GM19351 (cell line): ENCODE measurements around the gene LONRF2.
"Not testable (repeated sequence)": the region's sequence is repeated elsewhere in the genome, so short reads cannot be mapped to it uniquely, and the experiment has no call there.

Experiments
- ATAC-seq: cut with Tn5 transposase; IDR thresholded peaks from one replicate; pipeline ENCODE4 v1.9.1; 2021; ENCODE audit warnings: mild to moderate bottlenecking, moderate library complexity; ENCODE audit not compliant: unreplicated experiment

LONRF2 gene

DNA sequence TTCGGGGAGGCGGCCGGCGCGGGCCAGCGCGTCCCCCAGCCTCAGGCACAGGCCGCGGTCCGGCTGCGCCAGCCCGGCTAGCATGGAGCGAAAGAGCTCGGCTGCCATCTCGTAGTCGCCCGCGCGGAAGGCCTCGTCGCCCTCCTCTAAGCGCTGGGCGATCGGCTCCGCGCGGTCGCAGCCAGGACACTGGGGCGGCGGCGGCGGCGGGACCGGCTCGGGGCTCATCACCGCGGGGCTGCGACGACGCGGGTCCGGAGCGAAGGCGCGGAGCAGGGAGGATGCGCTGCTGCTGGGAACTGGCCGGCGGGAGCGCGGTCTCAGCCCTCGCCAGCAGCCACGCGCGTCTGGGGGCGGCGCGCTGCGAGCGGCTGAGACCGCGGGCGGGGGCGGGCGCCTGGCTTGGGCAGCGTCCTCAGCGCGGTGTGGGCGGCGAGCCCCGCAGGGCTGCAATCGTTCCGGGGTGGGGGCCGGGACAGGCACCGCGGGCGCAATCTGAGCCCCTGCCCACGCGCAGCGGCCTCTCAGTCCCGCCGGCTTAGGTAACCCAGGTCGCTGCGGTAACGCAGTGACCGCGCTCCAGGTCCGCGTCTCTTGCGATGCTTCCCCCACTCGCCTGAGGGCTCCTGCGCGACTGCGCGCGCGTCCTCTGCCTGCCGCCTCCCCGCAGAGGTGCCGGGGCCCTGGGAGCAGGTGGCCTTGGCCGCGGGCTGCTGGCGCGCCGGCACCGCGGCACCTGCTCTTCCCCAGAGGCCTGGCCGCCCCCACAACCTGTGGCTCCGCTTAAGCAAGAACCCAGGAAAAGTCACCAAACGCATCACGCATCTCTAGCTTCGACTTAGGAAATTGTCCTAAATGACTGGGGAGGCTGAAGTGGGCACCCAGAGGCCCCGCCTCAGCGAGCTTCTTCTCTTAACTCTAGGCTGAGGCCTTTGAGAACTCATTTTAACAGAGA, at the start of gene LONRF2:
Gene LONRF2 (minus strand): TSS at position 636 of the 955 bp plus-strand sequence. CDS start 408 bp downstream, at position 228.
- no peak for ATAC-seq

DNA sequence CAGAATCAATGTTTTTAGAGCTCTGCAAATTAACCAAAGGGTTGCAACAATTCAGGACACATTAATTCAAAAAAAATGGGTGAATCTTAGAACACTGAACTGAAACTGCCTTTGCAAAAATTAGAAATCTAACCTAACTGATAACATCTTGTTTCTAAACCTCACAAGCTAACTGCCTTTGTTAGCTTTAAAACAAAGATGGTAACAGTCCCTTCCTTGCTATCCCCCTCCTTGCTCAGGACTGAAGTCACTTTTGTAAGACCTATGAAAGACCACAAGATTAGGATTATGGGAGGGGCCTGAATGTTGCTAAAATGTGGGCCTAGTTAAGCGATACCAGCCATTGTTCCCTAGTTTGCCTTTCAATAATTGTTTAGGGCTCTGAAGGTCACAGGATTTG, 44.9 kb upstream of the LONRF2 start:
- no peak for ATAC-seq

DNA sequence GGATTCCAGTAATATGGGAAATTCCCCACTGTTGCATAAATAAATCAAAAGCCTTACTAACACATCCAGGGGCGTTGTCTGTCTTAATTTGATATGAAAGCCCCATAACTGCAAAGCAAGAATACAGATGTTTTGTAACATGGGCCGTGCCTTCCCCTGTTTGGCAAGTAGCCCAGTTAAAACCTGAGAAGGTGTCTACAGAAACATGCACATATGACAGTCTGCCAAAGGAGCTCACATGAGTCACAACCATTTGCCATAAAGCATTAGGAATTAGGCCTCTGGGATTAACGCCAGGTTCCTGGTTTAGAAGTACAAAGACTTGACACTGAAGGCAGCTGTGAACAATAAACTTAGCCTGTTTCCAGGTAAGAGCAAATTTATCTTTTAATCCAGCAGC, 43.1 kb upstream of the LONRF2 start:
- ATAC-seq: no peak

DNA sequence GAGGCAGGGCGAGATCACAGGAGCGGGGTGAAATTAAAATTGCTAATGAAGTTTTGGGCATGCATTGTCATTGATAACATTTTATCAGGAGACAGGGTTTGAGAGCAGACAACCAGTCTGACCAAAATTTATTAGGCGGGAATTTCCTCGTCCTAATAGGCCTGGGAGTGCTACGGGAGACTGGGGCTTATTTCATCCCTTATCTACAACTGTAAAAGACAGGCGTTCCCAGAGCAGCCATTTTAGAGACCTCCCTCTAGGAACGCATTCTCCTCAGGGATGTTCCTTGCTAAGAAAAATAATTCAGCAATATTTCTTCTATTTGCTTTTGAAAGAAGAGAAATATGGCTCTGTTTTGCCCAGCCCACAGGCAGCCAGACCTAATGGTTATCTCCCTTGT, 40.0 kb upstream of the LONRF2 start:
- ATAC-seq: not testable (repeated sequence)

DNA sequence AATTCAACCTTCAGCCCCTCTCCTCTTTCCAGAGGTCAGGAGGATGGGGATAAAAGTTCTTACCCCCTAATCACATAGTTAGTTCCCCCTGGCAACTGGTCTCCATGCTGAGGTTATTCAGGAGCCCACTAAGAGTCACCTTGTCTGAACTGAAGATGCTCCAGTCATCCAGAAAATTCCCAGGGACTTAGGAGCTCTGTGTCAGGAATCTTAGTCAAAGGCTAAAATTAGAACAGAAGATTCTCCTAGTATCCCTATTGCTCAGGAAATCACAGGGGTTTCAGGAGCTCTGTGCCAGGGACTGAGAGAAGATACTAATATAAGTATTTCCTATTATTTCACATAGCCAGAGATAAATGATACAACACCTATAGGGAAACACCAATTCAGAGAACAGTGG, 37.3 kb upstream of the LONRF2 start:
- no peak for ATAC-seq

DNA sequence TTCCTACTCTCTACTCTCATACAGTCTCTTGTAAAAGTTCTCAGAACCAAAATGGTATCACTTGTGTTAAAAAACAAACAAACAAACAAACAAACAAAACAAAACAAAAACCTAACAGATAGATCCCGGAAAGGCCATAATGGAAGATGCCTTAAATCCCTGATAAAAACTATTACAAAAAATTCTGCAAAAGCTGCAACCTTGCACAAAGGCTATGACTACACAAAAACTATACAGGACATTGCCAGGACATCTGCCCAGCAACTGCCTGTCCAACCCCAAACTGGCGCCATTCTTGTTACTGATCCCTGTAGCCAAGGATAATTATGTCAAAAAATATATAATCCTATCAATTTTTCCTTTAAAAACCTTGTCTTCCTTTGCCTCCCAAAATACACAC, 36.3 kb upstream of the LONRF2 start:
- ATAC-seq: no peak

DNA sequence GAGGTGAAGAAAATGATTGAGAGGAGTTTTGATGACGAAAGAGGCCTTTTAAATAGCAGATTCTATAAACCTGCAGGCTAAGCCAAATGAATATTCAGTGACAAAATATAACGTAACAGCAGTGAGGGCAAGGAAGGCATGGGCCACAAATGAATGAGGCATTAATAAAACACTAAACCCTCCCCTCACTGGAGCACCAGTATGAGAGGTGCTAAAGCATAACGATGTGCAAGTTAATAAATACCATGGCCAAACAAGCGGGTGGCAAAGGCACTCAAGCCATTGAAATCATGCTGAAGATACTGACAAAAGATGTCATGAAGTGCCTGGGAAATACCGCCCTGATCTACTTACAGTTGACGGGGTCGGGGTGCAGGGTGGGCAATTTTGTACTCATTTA, 30.2 kb upstream of the LONRF2 start:
- no peak for ATAC-seq

DNA sequence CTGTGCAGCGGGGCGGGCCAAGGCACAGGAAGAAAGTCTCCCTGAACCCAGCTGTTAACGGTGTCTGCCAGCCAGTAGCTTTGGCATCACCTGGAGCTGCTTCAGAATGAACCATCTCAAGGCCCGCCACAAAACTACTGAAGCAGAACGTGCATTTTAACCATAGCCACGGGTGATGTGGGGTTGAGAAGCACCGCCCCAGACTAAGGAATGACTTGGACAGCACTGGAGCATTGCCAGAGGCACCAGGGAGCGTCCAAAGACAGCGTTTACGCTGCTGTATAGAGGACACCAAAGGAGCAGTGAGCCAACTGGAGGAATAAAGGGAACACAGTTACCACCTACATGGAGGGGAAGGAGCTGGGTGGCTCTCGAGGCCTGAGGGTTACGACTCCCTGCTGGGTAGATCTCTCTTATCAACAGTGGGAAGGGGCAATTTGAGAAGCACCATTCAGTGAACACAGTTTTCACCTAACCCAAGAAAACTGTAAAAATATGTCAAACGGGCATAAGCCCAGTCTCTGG, 28.4 kb upstream of the LONRF2 start:
- ATAC-seq: no peak

DNA sequence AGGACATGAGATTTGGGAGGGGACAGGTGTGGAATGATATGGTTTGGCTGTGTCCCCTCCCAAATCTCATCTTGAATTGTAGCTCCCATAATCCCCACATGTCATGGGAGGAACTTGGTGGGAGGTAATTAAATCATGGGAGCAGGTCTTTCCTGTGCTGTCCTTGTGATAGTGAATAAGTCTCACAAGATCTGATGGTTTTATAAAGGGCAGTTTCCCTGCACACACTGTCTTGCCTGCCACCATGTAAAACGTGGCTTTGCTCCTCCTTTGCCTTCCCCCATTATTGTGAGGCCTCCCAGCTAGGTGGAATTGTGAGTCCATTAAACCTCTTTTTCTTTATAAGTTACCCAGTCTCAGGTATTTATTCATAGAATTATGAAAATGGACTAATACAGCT, 22.8 kb upstream of the LONRF2 start:
- ATAC-seq: not testable (repeated sequence)

DNA sequence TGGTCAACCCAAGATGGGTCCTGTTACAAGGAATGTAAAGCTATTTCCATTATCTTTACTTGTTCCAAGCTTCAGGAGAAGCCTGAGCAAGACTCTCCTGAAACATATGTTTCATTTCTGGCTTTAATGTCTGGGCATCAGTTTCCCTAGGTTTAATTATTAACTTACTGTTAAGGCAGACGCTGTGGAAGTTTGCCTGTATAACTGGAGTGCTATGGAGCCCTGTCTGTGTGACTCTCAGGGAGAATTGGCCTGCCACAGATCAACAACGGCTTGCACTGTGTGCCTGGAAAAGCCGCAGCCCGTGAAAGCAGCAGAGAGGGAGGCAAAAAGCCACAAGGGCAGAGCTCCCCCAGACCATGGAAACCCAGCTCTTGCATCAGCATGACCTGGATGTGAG, 22.1 kb upstream of the LONRF2 start:
- ATAC-seq: no peak

DNA sequence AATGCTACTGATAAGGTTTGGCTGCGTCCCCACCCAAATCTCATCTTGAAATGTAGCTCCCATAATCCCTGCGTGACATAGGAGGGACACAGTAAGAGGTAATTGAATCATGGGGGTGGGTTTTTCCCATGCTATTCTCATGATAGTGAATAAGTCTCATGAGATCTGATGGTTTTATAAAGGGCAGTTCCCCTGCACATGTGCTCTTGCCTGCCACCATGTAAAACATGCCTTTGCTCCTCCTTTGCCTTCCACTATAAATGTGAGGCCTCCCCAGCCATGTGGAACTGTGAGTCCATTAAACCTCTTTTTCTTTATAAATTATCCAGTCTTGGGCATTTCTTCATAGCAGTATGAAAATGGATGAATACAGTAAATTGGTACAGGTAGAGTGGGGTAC, 20.2 kb upstream of the LONRF2 start:
- not testable (repeated sequence) for ATAC-seq

DNA sequence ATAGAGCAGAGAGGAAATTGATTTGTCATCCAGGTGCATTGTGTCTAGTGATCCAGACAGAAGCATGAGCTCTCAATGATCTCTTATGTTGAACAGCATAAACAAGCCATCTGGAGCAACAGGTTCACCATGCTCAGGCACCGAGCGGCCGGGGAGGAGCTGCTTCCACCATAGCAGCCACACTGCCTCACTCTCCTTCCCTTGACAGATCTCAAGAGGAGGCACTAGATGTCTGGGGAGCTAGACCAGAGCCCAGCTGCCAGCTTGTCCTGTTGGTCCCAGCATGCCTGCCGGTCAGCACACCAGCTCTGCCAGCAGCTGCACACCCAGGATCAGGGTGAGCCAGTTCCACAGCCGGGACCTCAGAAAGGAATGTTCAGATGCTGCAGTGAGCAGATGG, 17.5 kb upstream of the LONRF2 start:
- ATAC-seq: no peak

DNA sequence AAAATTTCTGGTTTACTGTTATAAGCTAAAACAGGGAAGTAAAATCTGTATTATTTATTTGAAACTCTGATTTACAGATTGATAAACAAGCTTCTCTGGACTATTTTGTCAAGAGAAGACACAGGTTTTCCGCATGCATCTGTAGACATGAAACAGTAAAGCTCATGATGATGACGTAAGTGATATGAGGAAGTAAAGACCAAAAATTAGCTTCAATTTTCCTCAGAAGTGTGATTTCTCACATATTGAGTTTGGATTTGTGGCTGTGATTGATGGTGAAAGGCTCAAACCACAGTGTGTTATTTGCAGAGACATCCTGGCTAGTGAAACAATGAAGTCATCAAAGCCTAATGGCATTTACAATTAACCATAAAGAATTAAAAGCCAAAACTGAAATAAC, 12.6 kb upstream of the LONRF2 start:
- ATAC-seq: no peak

DNA sequence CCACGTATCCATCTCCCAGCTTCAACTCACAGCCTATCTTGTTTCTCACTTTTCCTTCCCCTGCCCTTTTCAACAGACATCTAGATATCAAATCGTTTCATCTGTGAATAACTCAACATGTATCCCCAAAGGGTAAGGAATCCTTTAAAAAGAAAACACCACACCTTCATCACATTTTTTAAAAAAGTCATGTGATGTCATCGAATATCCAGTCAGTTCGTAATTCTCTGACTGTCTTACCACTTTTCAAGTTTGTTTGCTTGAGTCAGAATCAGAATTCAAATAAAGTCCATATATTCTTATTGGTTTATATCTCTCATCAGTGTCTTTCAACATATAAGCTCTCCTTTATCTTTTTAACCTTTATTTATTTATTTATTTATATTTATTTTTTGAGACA, 5.4 kb upstream of the LONRF2 start:
- no peak for ATAC-seq

DNA sequence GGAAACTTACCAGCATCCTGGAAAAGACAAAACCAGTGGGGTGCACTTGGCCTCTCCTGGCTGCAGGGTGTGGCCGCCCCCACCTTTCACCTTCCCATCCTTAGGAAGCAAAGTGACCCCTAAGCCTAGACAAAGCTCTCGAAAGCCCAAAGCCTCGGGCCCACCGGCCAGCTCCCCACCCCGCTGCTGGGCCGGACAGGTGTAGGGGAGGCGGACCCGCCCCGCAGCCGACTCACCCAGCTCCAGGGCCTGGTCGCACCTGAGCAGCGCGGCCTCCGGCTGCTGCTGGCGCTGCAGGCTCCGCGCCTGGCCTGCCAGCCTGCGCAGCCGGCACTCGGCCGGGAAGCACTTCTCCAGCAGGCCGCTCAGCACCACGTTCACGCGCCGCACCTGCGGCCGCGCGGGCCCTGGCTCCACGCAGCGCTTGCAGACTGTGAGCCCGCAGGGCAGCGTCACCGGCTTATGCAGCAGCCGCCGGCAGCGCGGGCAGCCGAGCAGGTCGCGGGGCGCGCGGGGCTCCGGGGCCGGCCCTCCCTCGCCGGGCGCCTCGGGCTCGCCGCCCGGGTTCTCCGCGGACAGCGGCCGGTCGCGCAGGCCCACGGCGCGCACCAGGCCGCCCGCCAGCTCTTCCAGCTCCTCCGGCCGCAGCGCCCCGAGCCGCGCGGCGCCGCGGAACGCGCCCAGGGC, 979 bp downstream of the LONRF2 start:
- no peak for ATAC-seq

DNA sequence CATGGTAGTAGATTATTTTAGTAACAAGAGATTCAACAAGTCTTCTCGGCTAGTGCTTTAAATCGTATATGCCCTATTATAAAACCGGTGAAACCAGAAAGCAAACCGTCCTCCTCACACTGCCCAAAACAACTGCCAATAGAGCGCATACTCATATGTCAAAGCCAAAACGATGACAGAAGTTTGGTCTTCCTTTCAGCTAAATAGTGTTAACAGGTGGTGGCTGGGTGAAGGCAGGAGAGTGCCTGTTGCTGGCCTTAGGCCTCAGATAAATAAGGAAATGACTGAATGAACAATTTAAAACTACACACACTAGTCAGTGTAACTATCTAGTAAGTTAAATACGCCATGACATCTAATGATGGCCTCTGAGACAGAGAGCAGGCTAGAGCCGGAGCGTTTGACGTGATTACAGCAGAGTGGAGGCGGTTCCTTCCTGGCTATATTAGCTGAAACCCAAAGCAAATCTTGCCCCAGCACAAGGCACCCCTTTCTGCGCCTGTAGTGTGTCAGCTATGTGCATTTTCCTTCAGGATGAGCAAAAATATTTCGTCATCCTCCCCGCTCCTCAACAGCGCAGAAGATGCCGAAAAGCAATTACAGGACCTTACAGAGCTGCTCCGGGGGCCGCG, 1.6 kb downstream of the LONRF2 start:
- ATAC-seq: no peak

DNA sequence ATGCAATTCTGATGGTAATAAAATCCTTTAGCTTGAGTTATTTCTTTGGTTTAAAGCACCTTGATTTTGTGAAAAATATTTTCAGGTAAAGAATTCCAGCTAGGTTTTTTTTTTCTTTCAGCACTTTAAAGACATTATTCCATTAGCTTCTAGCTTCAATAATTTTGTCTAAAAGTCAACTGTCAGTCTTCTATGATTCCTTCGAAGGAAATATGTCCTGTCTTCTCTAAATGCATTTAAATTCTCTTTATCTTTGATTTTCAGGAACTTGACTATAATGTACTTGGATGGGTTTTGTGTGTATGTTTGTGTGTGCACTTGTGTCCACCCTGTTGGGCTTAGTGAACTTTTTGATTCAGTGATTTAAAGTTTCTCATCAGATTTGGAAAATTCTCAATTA, 4.7 kb downstream of the LONRF2 start:
- no peak for ATAC-seq

DNA sequence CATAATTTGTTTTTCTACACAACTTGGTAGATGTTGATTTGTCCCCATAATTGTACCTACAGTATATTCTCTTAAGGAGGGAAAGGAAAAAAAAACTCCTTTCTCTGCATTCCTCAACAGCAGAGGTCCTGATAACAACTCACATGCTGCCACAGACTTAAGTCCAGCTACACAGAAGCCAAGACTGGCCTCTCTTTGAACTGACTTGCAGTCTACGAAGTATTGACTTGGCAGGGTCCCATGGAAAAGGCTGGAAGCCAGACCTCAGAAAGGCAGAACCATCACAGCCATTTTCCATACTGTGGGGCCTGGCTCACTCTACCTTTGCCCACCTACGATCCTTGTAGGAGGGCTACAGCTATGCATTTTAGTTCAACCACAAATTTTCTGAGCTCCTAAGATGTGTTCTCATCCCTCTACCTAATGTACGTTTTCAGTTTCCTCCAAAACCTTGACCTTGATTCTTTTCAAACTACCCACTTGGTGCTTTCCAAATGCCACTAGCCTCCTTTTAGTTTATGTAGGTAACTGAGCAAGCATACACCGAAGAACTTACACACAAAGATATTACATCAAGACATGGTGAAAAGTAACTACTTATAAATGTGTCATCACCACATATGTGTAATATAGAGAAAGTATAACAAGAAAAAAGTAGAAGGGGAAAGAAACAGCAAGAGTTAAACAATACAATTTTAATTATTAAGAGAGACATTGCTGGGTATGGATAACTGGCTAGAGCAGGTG, 12.2 kb downstream of the LONRF2 start:
- no peak for ATAC-seq

DNA sequence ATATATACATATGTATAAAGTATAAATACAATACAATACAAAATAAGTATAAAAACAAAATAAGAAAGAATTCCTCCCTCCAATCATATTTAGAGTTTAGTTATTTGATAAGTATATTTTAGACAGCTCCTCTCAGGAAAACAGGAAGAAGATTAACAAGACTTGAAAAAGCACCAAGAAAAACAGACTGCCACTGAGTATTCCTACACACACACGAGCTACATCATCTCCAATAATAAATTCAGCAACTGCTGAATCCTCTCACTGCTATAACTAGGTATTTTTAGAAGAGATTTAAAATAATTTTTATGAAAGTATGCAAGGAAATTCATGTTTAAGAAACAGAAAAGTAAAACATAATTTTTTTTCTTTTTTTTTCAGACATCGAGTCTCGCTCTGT, 13.0 kb downstream of the LONRF2 start:
- ATAC-seq: no peak

DNA sequence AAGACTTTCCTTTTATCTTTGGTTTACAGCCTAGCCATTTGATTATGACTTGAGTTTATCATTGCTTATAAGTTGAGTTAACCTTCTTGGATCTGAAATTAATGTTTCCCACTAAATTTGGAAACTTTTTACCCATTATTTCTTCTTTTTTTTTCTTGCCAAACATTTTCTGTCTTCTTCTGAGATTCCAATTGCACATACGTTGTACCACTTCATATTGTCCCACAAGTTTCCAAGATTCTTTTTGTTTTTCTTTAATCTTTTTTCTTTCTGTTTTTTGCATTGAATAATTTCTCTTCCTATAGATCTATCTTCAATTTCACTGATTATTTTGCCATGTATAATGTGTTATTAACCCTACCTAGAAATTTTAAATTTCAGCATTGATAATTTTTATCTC, 18.6 kb downstream of the LONRF2 start:
- ATAC-seq: no peak

DNA sequence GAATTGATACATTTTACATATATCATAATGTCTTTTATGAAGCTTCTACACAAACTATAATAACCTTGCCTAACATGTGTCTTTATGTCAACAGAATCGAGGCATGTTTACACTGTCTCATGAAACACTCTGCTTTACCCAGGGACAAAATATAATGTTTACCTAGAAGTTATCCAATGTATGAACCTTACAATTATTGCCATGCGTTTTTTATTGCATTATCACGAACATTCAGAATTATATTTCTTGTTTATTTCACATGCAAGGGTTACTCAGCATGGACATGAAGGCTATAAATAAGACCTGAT, 19.8 kb downstream of the LONRF2 start:
- ATAC-seq: no peak
